Caco-2 (cell line): ENCODE measurements around the gene LRGUK. TPM values are rescaled to one million over a fixed set of nuclear protein-coding genes. Genes with fewer than 3 reads are reported as not detected.

Experiments used
- BruUV-seq: library from RNA; stranded (reverse); fragments of 400-500 nt; replicated peaks from 2 replicates; lab custom pipeline; 2021; lab: Mats Ljungman, UMichigan
- CTCF ChIA-PET: fragments of 300-600 bp; sonication (Branson Sonifier 250); formaldehyde crosslinking; loops from one replicate; lab custom pipeline; 2022; ENCODE audit warnings: antibody characterized with exemption; lab: Charles Lee
- POLR2A ChIA-PET: fragments of 300-600 bp; sonication (Branson Sonifier 250); formaldehyde crosslinking; loops from one replicate; lab custom pipeline; 2022; ENCODE audit warnings: antibody characterized with exemption; lab: Charles Lee
- DNase-seq, 2 experiments: peaks; one replicate each; pipeline versions ENCODE4 v3.0.0 to v3.0.0-alpha.2; 2020 to 2022
- H3K27me3 ChIP-seq: replicated peaks from 2 replicates; pipeline ENCODE4 v1.6.0; 2011; ENCODE audit warnings: low read length; ENCODE audit not compliant: control insufficient read depth, insufficient read depth
- H3K36me3 ChIP-seq: 2 replicates; pipeline ENCODE4 v1.5.1; 2011; ENCODE audit warnings: low read length; ENCODE audit not compliant: control insufficient read depth, insufficient read depth
- H3K4me1 ChIP-seq: fragments of 250-450 bp; sonication (Bioruptor Pico); 2 replicates; pipeline ENCODE4 v1.5.1; 2020; ENCODE audit warnings: mild to moderate bottlenecking
- H3K4me3 ChIP-seq: 2 replicates; pipeline ENCODE4 v1.5.1; 2011; ENCODE audit warnings: low read depth, mild to moderate bottlenecking, control low read depth, low read length
- H3K9me3 ChIP-seq: fragments of 250-450 bp; sonication (Bioruptor Pico); 2 replicates; pipeline ENCODE4 v1.5.1; 2020; ENCODE audit warnings: mild to moderate bottlenecking, moderate library complexity
- H3K27ac Mint-ChIP-seq: one replicate; pipeline ENCODE4 v1.8.0; 2022; ENCODE audit warnings: mixed read lengths; ENCODE audit not compliant: unreplicated experiment
- H3K27me3 Mint-ChIP-seq: one replicate; pipeline ENCODE4 v1.8.0; 2022; ENCODE audit warnings: mixed read lengths; ENCODE audit not compliant: insufficient read depth, unreplicated experiment
- H3K36me3 Mint-ChIP-seq: one replicate; pipeline ENCODE4 v1.8.0; 2022; ENCODE audit warnings: mild to moderate bottlenecking, mixed read lengths; ENCODE audit not compliant: insufficient read depth, unreplicated experiment
- H3K4me1 Mint-ChIP-seq: one replicate; pipeline ENCODE4 v1.8.0; 2022; ENCODE audit warnings: low read depth, mixed read lengths; ENCODE audit not compliant: unreplicated experiment
- H3K4me3 Mint-ChIP-seq: one replicate; pipeline ENCODE4 v1.8.0; 2022; ENCODE audit warnings: mild to moderate bottlenecking, moderate library complexity, mixed read lengths; ENCODE audit not compliant: unreplicated experiment
- H3K9me3 Mint-ChIP-seq: one replicate; pipeline ENCODE4 v1.8.0; 2022; ENCODE audit warnings: mixed read lengths; ENCODE audit not compliant: unreplicated experiment
- CTCF ChIP-seq, 2 experiments: fragments of 200-600 bp in 1 of 2; IDR thresholded peaks; 1 replicate in 1 of 2; 2 replicates in 1 of 2; pipeline versions ENCODE4 v1.5.1 to v1.8.0; 2011 to 2022; ENCODE audit warnings: antibody characterized with exemption in 1 of 2, control low read depth in 1 of 2, inconsistent platforms in 1 of 2, low read depth in 1 of 2, low read length in 1 of 2, mild to moderate bottlenecking in 1 of 2, moderate library complexity in 1 of 2; ENCODE audit not compliant: insufficient read depth in 1 of 2, severe bottlenecking in 1 of 2, unreplicated experiment in 1 of 2
- intact Hi-C: fragments of 100-400 bp; cut with micrococcal nuclease; formaldehyde crosslinking; loops from one replicate; pipeline ENCODE4 v1.10.0; 2022; ENCODE audit not compliant: unreplicated experiment
- total RNA-seq: library from RNA; stranded (reverse); gene quantifications from 2 replicates; pipeline ENCODE4 v1.2.3, GENCODE V29; 2022

The LRGUK gene
- total RNA-seq, 1 experiment from 2014 or later, result 0.09 TPM

GRCh38 chr7:134081695-134082094, 45.4 kb upstream of the LRGUK start:
- CTCF ChIA-PET, result no interaction called here

GRCh38 chr7:134083766-134084487, 43.2 kb upstream of the LRGUK start:
- no peak for TF ChIP-seq CTCF (IDR thresholded peaks at IDR 0.05; ENCODE audit: insufficient read depth in 1 of 2, low read depth in 1 of 2, low read length in 1 of 2, severe bottlenecking in 1 of 2, unreplicated experiment in 1 of 2)
- no peaks in the 10 kb centered on the region for H3K27me3 Mint-ChIP-seq
- H3K4me3 Mint-ChIP-seq, result no peak overlapping the region
- ChIA-PET CTCF (no interaction called here), POLR2A (no interaction called here)
- Histone ChIP-seq H3K36me3 (no peaks in the 10 kb centered on the region), H3K4me3 (no peak overlapping the region), H3K27me3 (no peaks in the 10 kb centered on the region), H3K9me3 (peaks cover 10% of the 10 kb centered on the region; the same call in 1 of the 2 replicates), H3K4me1 (no peaks in the 10 kb centered on the region)
- peaks cover 7% of the 10 kb centered on the region for H3K4me1 Mint-ChIP-seq
- H3K36me3 Mint-ChIP-seq, result peaks cover 11% of the 10 kb centered on the region
- intact Hi-C loops, result no loop called here
- no TSS peak for BruUV-seq
- no peak for DNase-seq
- H3K27ac Mint-ChIP-seq, result no peak overlapping the region
- peaks cover 43% of the 10 kb centered on the region for H3K9me3 Mint-ChIP-seq

More at GRCh38 chr7:134081695-134082094, 45.4 kb upstream of the LRGUK start:
- Mint-ChIP-seq H3K36me3 (peaks cover 11% of the 10 kb centered on the region), H3K4me3 (no peak overlapping the region), H3K27me3 (no peaks in the 10 kb centered on the region), H3K4me1 (peaks cover 7% of the 10 kb centered on the region), H3K27ac (no peak overlapping the region), H3K9me3 (peaks cover 29% of the 10 kb centered on the region)
- no peaks in the 10 kb centered on the region for H3K36me3 ChIP-seq
- intact Hi-C loops, result no loop called here
- BruUV-seq, result no TSS peak
- DNase-seq, result no peak
- POLR2A ChIA-PET, result no interaction called here
- no peaks in the 10 kb centered on the region for H3K4me1 ChIP-seq
- H3K27me3 ChIP-seq, result no peaks in the 10 kb centered on the region
- TF ChIP-seq CTCF (IDR thresholded peaks at IDR 0.05; ENCODE audit: insufficient read depth in 1 of 2, low read depth in 1 of 2, low read length in 1 of 2, severe bottlenecking in 1 of 2, unreplicated experiment in 1 of 2), result no peak
- H3K4me3 ChIP-seq, result no peak overlapping the region
- no peaks in the 10 kb centered on the region; the same call in 1 of the 2 replicates for H3K9me3 ChIP-seq

- TF ChIP-seq CTCF (IDR thresholded peaks at IDR 0.05; ENCODE audit: insufficient read depth in 1 of 2, low read depth in 1 of 2, low read length in 1 of 2, severe bottlenecking in 1 of 2, unreplicated experiment in 1 of 2), result no peak
- peaks cover 7% of the 10 kb centered on the region for H3K4me1 Mint-ChIP-seq
- no peaks in the 10 kb centered on the region for H3K36me3 ChIP-seq
- intact Hi-C loops, result no loop called here
- no TSS peak for BruUV-seq
- POLR2A ChIA-PET, result no interaction called here
- CTCF ChIA-PET, result no interaction called here
- no peaks in the 10 kb centered on the region for H3K27me3 Mint-ChIP-seq
- H3K4me1 ChIP-seq, result no peaks in the 10 kb centered on the region
- H3K27ac Mint-ChIP-seq, result no peak overlapping the region
- peaks cover 17% of the 10 kb centered on the region for H3K9me3 ChIP-seq
- DNase-seq, result no peak
- peaks cover 11% of the 10 kb centered on the region for H3K36me3 Mint-ChIP-seq
- H3K4me3 Mint-ChIP-seq, result no peak overlapping the region
- H3K27me3 ChIP-seq, result no peaks in the 10 kb centered on the region
- no peak overlapping the region for H3K4me3 ChIP-seq
- peaks cover 49% of the 10 kb centered on the region for H3K9me3 Mint-ChIP-seq
These were observed 42.5 kb upstream of the LRGUK start for GRCh38 chr7:134084488-134085144.
